ENCODE data around the gene WAS.

WAS gene

DNA sequence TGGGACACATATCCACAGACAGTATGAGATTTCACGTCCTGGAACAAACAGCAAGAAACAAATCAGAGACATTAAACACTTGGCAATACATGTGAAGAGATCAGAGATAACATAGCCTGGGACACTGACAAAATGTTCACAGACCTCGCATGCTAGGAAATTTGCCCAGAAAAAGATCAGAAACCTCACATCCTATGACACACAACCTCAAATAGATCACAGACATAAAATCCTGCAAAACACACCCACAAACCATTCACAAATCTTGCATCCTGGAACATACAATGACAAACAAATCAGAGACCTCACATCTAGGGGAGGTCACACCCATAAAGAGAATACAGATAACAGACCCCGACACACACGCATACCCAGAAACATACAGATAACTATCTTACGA, 31.0 kb downstream of the WAS start:
- DNase-seq: no peak

DNA sequence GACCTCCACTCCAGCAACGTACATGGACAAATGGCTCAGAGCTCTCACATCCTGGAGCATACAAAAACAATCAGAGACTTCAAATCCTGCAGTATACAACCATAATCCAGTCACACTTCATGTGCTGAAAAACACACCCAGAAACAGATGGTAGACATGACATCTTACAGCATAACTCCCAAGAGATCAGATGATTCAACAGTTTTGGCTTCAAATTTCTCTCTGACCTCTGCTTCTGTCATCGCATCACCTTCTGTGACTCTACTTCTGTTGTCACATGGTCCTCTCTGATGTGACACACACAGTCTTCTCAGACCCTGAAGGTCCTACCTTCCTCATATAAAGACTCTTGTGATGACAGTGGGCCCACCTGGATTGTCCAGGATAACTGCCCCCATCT, 31.5 kb downstream of the WAS start:
- DNase-seq: no peak

DNA sequence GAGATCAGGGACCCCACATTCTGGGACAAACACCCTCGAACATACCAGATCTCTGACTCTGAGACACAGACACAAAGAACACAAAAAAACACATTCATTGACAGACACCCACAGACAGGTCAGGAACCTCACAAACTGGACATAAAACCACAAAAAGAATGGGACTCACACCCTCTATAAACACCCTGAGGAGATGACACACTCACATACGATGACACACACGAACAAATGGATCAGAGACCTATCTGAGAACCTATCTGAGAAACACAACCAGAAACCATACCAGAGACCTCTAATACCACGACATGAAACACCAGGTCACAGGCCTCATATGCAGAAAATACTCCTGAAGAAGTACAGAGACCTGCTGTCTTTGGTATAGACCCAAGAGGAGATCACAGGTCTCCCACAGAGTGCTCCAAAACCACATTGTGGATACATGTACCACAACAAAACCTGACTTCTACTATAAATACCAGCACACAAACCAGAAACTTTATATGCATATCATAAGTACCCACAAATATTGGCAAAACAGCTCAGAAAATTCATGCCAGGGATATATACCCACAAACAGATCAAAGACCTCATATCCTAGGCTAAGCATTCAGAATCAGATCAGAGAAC, 32.4 kb downstream of the WAS start:
- DNase-seq: no peak

DNA sequence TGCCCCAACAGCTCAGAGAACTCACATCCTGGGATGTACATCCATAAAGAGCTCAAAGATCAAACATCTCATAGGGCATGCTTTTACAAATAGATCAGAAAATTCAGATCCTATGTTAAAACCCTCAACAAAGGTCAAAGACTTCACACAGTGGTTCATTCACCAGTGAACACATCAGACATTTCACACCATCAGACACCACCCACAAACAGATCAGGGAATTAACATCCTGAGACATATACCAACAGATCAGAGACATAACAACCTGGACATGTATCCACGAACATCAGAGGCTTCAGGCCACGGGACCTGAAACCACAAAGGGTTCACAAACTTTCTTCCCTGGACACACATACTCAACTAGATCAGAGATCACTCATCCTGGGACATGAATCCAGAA, 36.4 kb downstream of the WAS start:
- DNase-seq: no peak

DNA sequence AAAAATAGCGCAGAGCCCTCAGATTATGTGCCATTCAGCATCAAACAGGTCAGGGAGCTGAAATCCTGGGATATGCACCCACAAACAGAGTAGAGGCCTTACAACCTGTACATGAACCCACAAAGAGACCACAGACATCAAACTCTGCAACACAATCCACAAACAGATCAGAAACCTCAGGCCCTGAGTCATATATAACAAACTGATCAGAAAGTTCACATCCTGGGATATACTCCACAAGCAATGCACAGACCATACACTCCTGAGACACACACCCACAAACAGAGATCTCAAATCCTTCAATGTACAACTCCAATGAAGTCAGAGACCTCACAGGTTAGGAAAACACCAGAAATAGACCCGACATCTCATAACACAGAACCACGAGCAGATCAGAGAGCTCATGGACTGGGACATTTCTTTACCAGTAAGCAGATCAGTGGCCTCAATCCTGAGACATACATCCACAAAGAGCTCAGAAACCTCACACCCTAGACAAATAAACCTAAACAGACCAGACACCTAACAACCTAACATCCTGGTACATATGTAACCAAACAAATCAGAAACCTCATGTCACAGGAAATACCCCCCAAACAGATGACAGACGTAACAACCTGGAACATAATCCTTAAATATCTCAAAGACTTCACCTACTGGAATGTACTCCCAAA, 37.1 kb downstream of the WAS start:
- DNase-seq: no peak

DNA sequence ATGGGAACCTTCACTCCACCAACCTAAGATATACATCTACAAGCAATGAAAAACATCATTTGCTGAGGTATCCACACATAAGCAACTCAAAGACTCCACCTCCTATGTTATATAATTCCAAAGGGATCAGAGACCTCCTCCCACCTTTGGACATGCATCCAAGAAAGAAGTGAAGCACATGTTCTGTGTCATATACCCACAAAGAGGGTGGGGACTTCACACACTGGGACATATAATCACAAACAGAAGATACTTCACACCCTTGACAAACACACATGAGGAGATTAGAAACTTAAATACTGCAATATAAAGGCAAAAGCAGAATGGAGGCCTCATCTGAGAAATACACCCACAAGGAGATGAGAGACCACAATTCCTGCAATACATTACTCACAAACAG, 38.3 kb downstream of the WAS start:
- DNase-seq: no peak

DNA sequence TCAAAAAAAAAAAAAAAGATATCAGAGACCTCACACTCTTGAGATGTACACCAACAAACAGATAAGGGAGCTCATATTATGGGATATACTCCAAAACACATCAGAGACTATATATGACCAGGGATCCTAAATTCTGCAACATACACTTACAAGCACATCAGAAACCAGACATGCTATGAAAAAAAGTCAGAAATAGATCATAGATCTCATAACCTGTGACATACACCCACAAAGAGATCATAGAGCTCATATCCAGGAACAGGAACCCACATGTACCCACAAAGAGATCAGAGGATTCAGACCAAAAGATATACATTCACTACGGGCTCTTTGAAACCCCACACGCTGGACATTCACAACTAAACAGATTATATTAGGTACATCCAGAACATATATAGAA, 43.0 kb downstream of the WAS start:
- DNase-seq: no peak

DNA sequence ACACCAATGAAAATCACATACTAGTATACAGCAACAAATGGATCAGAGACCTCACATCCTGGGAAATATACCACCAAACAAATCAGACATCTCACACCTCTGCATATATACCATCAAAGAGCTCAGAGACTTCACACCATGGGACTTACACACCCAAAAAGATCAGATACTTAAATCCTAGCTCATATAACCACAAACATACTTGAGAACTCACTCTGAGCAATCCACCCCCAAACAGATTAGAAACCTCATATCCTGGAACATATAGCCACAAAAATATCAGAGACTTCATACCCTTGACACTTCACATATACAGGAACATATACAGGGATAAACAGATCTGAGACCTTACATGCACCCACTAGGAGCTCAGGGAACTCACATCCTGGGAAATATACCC, 45.1 kb downstream of the WAS start:
- DNase-seq: no peak

DNA sequence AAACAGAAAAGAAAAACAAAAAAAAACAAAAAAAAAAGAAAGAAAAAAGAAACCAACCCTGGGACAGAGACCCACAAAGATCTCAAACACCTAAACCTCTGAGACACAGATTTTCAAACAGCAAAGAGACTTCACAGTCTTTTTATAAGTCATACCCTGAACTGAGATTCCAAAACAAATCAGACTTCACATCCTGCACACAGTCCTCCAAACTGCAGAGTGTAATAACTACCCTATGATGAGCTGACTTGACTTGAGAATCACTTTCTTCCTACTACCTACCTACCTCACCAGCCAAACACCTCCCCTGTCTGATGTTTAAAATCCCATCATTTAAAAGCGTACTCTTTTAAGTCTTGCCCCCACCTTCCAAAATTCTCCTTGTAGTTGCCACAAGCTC, 52.7 kb downstream of the WAS start:
- DNase-seq: no peak

DNA sequence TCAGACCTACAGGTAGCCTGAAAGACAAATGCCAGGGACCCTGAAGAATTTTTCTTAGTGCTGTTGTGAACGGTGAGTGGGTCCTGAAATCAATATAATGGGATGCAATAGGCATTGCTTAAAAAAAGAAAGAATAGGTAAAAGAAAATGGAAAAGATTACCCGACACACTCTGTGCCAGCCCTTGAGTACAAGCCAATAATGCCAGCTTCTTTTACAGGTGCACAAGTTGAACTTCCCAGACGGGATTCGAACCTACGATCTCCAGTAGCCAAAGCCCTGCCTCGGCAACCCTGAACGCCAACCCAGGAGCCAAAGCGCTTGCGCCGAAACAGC, 53.2 kb downstream of the WAS start:
- no peak for DNase-seq

DNA sequence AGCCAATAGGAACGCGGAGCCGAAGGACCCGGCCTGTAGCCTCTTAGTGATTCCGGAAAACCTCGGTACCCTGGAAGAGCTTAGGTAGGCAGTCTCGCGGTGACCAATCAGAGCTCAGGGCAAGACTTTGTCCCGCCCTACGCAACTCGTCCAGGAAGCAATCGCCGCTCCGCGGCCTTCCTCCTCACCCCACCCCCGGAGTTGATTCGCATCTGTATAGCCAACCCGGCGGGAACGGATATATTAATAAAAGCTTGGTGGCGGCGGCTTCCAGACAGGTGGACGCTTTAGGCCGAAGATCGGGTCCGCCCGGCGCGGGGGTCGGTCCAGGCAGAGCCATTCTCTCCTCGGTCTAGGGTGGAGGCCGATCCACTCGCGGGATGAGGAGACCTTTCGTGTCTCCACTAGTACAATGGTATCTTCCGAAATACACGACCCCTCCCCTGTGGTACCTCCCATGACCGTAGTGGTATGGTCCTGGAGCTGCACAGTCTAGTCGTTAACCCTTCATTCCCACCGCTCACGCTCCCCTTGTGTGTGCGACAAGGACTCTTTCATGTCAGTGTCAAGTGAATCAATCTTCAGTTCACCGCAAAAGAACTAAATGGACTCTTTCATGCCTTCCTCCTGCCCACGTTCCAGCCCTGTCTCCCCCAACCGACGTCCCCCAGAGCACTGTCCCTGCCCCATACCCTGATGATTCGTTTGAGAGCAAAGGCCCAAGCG, 53.8 kb downstream of the WAS start:
- DNase-seq: peak; percentile 89

DNA sequence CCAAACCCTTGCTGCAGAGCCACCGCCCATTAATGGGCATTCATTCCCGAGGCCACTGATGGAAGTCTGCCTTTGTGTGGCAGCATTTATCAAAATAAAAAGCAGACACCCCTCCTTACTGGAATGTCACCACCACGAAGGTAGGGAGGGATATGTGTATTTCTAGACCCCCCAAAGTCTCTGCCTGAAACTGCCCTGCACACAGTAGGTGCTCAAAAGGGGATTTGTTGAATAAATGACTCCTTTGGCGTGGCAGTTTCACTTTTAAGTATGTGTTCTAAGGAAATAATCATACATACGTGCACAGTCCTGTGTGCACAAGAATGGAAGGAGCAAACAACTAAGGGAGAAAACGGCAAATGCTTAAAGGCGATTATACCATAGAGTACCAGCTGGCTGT, 54.3 kb downstream of the WAS start:
- no peak for DNase-seq

Measured in stimulated activated CD4-positive, alpha-beta T cell treated with anti-CD3 and anti-CD28 coated beads, Interleukin-15, amount 100 ng/mL, for 24 hours (primary cell).